CD4-positive, alpha-beta T cell treated with Interleukin-10 for 1 hour (primary cell): ENCODE data around the gene SLFN12.
A peak's percentile ranks its signal among the peaks of the same experiment; 100 is the strongest.
"Not testable (repeated sequence)": the region's sequence is repeated elsewhere in the genome, so short reads cannot be mapped to it uniquely, and the experiment has no call there.

Experiments
- DNase-seq: peaks from one replicate; pipeline ENCODE4 v3.0.0-alpha.2; 2020

Gene SLFN12

GRCh38 chr17:35432176-35433074, at the start of gene SLFN12:
Gene SLFN12 (minus strand): TSS chr17:35432500. CDS start chr17:35423028, 9,472 bp downstream.
- peak; percentile 82 for DNase-seq

GRCh38 chr17:35479271-35479670, 47.0 kb upstream of the SLFN12 start:
- DNase-seq: no peak

- no peak for DNase-seq
Observed at GRCh38 chr17:35477248-35477647, 44.9 kb upstream of the SLFN12 start.

- DNase-seq: no peak
Observed at GRCh38 chr17:35476283-35476820, 44.1 kb upstream of the SLFN12 start.

GRCh38 chr17:35468475-35468874, 36.2 kb upstream of the SLFN12 start:
- DNase-seq: no peak

- DNase-seq: peak; percentile 51
Observed at GRCh38 chr17:35467824-35468223, 35.5 kb upstream of the SLFN12 start.

- peak; percentile 79 for DNase-seq
Observed at GRCh38 chr17:35460354-35460851, 28.1 kb upstream of the SLFN12 start.

GRCh38 chr17:35454035-35454434, 21.7 kb upstream of the SLFN12 start:
- not testable (repeated sequence) for DNase-seq

- DNase-seq: no peak
Observed at GRCh38 chr17:35453171-35453570, 20.9 kb upstream of the SLFN12 start.

GRCh38 chr17:35449371-35449931, 17.2 kb upstream of the SLFN12 start:
- DNase-seq: no peak

- DNase-seq: no peak
Observed at GRCh38 chr17:35448899-35449227, 16.6 kb upstream of the SLFN12 start.

- peak; percentile 85 for DNase-seq
Observed at GRCh38 chr17:35448214-35448898, 16.1 kb upstream of the SLFN12 start, which contains the start of gene SLFN13. Gene SLFN13 (minus strand): TSS chr17:35448766. CDS start chr17:35445680, 3,086 bp downstream.

- DNase-seq: no peak
Observed at GRCh38 chr17:35447499-35447898, 15.2 kb upstream of the SLFN12 start.

- DNase-seq: no peak
Observed at GRCh38 chr17:35438433-35438832, 6.1 kb upstream of the SLFN12 start.

GRCh38 chr17:35433075-35433894, 985 bp upstream of the SLFN12 start:
- DNase-seq: peak; percentile 60

- DNase-seq: no peak
Observed at GRCh38 chr17:35429702-35430101, 2.6 kb downstream of the SLFN12 start.

GRCh38 chr17:35428229-35428628, 4.1 kb downstream of the SLFN12 start:
- peak; percentile 7 for DNase-seq

- no peak for DNase-seq
Observed at GRCh38 chr17:35423761-35424160, 8.5 kb downstream of the SLFN12 start.

- DNase-seq: not testable (repeated sequence)
Observed at GRCh38 chr17:35421069-35421468, 11.2 kb downstream of the SLFN12 start.

GRCh38 chr17:35416659-35417058, 15.6 kb downstream of the SLFN12 start:
- DNase-seq: no peak

- DNase-seq: not testable (repeated sequence)
Observed at GRCh38 chr17:35414707-35415106, 17.6 kb downstream of the SLFN12 start.

- no peak for DNase-seq
Observed at GRCh38 chr17:35414247-35414646, 18.1 kb downstream of the SLFN12 start.
